Activated CD4-positive, CD25-positive, alpha-beta regulatory T cell treated with anti-CD3 and anti-CD28 coated beads, Interleukin-2, amount 50 U/mL, for 24 hours (primary cell): ENCODE measurements around the gene ACOT7.
"Not testable (repeated sequence)": the region's sequence is repeated elsewhere in the genome, so short reads cannot be mapped to it uniquely, and the experiment has no call there.

Experiments used
- ATAC-seq, 2 donors: fragments of 150-1000 bp; cut with Tn5 transposase; one replicate each; pipeline ENCODE4 v1.10.0; 2021; ENCODE audit warnings: mild to moderate bottlenecking in 1 of 2, moderate library complexity in 1 of 2

Gene ACOT7

GRCh38 chr1:6219641-6220040 lies 173.9 kb downstream of the ACOT7 start:
- ATAC-seq = not testable (repeated sequence)

DNA sequence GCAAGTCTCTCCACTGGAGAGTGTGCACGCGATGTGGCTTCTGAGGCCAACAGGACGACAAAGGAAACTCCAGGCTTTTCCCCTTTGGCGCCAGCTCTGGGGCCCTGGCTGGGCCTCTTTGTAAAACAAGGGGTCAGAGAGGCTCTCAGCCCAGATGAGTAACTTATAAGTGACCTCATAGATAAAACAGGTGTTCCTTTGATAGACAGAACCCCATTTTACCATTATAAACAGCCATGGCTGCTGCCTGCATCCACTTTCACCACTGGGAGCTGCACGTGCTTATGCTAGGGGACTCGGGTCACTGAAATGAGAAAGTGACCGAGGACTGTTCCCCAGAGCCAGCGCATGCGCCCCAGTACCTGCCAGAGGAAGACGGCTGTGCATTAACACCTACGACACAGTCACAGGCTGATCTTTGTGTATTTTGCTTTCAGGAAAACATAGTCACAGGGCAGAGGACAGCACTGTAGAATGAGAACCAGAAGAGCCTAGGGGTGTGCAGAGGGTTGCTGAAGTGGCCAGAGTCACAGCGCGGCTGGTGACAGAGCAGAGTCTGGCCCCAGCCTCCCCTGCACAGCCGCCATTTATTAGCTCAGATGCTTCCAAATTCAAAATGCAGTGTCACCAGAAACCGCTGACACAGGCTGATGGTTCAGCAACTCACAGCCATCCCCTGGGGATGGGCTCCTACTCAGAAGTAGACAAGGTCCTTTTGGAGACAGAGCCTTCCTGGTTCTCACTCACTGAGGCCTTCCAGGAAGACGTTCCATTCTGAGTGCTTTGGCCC lies 175.0 kb downstream of the ACOT7 start:
- ATAC-seq = no peak
